IMR-90 (cell line): ENCODE measurements around the gene GPR183. TPM values are rescaled to one million over a fixed set of nuclear protein-coding genes. Genes with fewer than 3 reads are reported as not detected.

Experiments used
- ATAC-seq: fragments of 200-7000 bp; cut with Tn5 transposase; 2 replicates; pipeline ENCODE4 v1.9.1; 2020; ENCODE audit warnings: low read depth, mild to moderate bottlenecking, moderate library complexity
- BruUV-seq: library from RNA; stranded (reverse); fragments of 400-500 nt; replicated peaks from 2 replicates; lab custom pipeline; 2021; lab: Mats Ljungman, UMichigan
- CTCF ChIA-PET: fragments of 300-600 bp; formaldehyde crosslinking; extraction: SDS; loops from one replicate; lab custom pipeline; 2021; ENCODE audit warnings: antibody characterized with exemption; lab: Yijun Ruan, JAX
- POLR2A ChIA-PET: fragments of 300-600 bp; sonication (Branson Sonifier 250); formaldehyde crosslinking; loops from one replicate; lab custom pipeline; 2022; ENCODE audit warnings: antibody characterized with exemption; ENCODE audit not compliant: unreplicated experiment; lab: Charles Lee
- DNase-seq: peaks from one replicate; pipeline ENCODE4 v3.0.0; 2013
- H2AFZ ChIP-seq: replicated peaks from 2 replicates; pipeline ENCODE3; 2013; ENCODE audit warnings: low read length, mild to moderate bottlenecking; ENCODE audit not compliant: poor library complexity
- H2AK5ac ChIP-seq: 2 replicates; pipeline ENCODE4 v1.6.1; 2013; ENCODE audit warnings: low read depth, low read length, inconsistent platforms
- H2AK9ac ChIP-seq: replicated peaks from 2 replicates; pipeline ENCODE3; 2013; ENCODE audit warnings: mild to moderate bottlenecking, low read depth, low read length, moderate library complexity; ENCODE audit not compliant: poor library complexity
- H2BK120ac ChIP-seq: 2 replicates; pipeline ENCODE4 v1.6.1; 2013; ENCODE audit warnings: low read depth, low read length, inconsistent platforms
- H2BK15ac ChIP-seq: 3 replicates; pipeline ENCODE4 v1.6.1; 2013; ENCODE audit warnings: low read depth, low read length, inconsistent platforms
- H2BK20ac ChIP-seq: 2 replicates; pipeline ENCODE4 v1.6.1; 2013; ENCODE audit warnings: low read depth, mild to moderate bottlenecking, inconsistent platforms, low read length, moderate library complexity
- H2BK5ac ChIP-seq: 2 replicates; pipeline ENCODE4 v1.6.1; 2013; ENCODE audit warnings: mild to moderate bottlenecking, low read depth, low read length, inconsistent platforms; ENCODE audit not compliant: poor library complexity, severe bottlenecking
- H3K14ac ChIP-seq: replicated peaks from 2 replicates; pipeline ENCODE4 v1.6.1; 2013; ENCODE audit warnings: low read depth, low read length, inconsistent platforms
- H3K18ac ChIP-seq: 2 replicates; pipeline ENCODE4 v1.6.1; 2013; ENCODE audit warnings: low read depth, low read length, control low read depth
- H3K23ac ChIP-seq: 2 replicates; pipeline ENCODE4 v1.6.1; 2013; ENCODE audit warnings: low read depth, low read length, inconsistent platforms
- H3K27ac ChIP-seq: 2 replicates; pipeline ENCODE4 v1.5.1; 2013; ENCODE audit warnings: mild to moderate bottlenecking, control low read depth, low read length; ENCODE audit not compliant: insufficient read depth
- H3K27me3 ChIP-seq: 2 replicates; pipeline ENCODE4 v1.6.1; 2013; ENCODE audit warnings: low read length; ENCODE audit not compliant: control insufficient read depth, insufficient read depth
- H3K36me3 ChIP-seq: 2 replicates; pipeline ENCODE4 v1.6.1; 2013; ENCODE audit warnings: low read length, mixed read lengths; ENCODE audit not compliant: control insufficient read depth, insufficient read depth
- H3K4ac ChIP-seq: 2 replicates; pipeline ENCODE4 v1.6.1; 2013; ENCODE audit warnings: low read depth, low read length, inconsistent platforms
- H3K4me1 ChIP-seq: 2 replicates; pipeline ENCODE4 v1.6.1; 2013; ENCODE audit warnings: low read length, mixed read lengths; ENCODE audit not compliant: control insufficient read depth, insufficient read depth
- H3K4me2 ChIP-seq: 2 replicates; pipeline ENCODE4 v1.6.1; 2013; ENCODE audit warnings: low read depth, mild to moderate bottlenecking, control low read depth, low read length, moderate library complexity
- H3K4me3 ChIP-seq: 2 replicates; pipeline ENCODE4 v1.5.1; 2013; ENCODE audit warnings: low read depth, mild to moderate bottlenecking, control low read depth, low read length, moderate library complexity; ENCODE audit not compliant: insufficient read depth
- H3K56ac ChIP-seq: 2 replicates; pipeline ENCODE4 v1.6.1; 2013; ENCODE audit warnings: low read length, inconsistent platforms; ENCODE audit not compliant: insufficient read depth; ENCODE audit errors: extremely low read depth
- H3K79me1 ChIP-seq, 2 experiments: 2 replicates each; pipeline ENCODE4 v1.6.1; 2013; ENCODE audit warnings: low read length in 2 of 2, inconsistent platforms in 1 of 2, low read depth in 1 of 2
- H3K9ac ChIP-seq: 2 replicates; pipeline ENCODE4 v1.6.1; 2013; ENCODE audit warnings: low read depth, low read length, control low read depth
- H3K9me1 ChIP-seq: 2 replicates; pipeline ENCODE4 v1.6.1; 2013; ENCODE audit warnings: low read length, inconsistent platforms; ENCODE audit not compliant: insufficient read depth
- H3K9me3 ChIP-seq: 2 replicates; pipeline ENCODE4 v1.6.1; 2013; ENCODE audit warnings: low read length; ENCODE audit not compliant: control insufficient read depth, insufficient read depth
- H4K20me1 ChIP-seq: 2 replicates; pipeline ENCODE4 v1.6.1; 2013; ENCODE audit warnings: low read length, inconsistent platforms; ENCODE audit not compliant: insufficient read depth
- H4K5ac ChIP-seq: 2 replicates; pipeline ENCODE4 v1.6.1; 2013; ENCODE audit warnings: mild to moderate bottlenecking, low read depth, low read length, control low read depth
- H4K8ac ChIP-seq, 2 experiments: 2 replicates each; pipeline ENCODE4 v1.6.1; 2013; ENCODE audit warnings: low read depth in 2 of 2, low read length in 2 of 2, control low read depth in 1 of 2, inconsistent platforms in 1 of 2
- H4K91ac ChIP-seq: 2 replicates; pipeline ENCODE4 v1.6.1; 2013; ENCODE audit warnings: low read depth, low read length, inconsistent platforms; ENCODE audit not compliant: insufficient read depth
- BHLHE40 ChIP-seq: fragments of 150-350 bp; IDR thresholded peaks from 2 replicates; pipeline ENCODE4 v1.6.1; 2016; ENCODE audit warnings: mild to moderate bottlenecking, low read depth, low read length
- CEBPB ChIP-seq: IDR thresholded peaks from 2 replicates; pipeline ENCODE4 v1.6.1; 2012; ENCODE audit warnings: low read depth, low read length, improper control_type of control experiment
- CHD1 ChIP-seq: IDR thresholded peaks from 2 replicates; pipeline ENCODE4 v1.6.1; 2012; ENCODE audit warnings: low read depth, low read length, improper control_type of control experiment
- CTCF ChIP-seq: conservative IDR thresholded peaks from 2 replicates; pipeline ENCODE4 v1.5.1; 2012; ENCODE audit warnings: mild to moderate bottlenecking, low read depth, low read length, improper control_type of control experiment
- FOS ChIP-seq: fragments of 150-350 bp; IDR thresholded peaks from 2 replicates; pipeline ENCODE4 v1.6.1; 2016; ENCODE audit warnings: low read depth, low read length
- MAFK ChIP-seq: IDR thresholded peaks from 2 replicates; pipeline ENCODE4 v1.6.1; 2012; ENCODE audit warnings: low read depth, low read length, improper control_type of control experiment
- MAZ ChIP-seq: IDR thresholded peaks from 2 replicates; pipeline ENCODE4 v1.6.1; 2012; ENCODE audit warnings: low read depth, mild to moderate bottlenecking, low read length, improper control_type of control experiment, moderate library complexity, borderline replicate concordance
- MXI1 ChIP-seq: IDR thresholded peaks from 2 replicates; pipeline ENCODE4 v1.6.1; 2012; ENCODE audit warnings: low read depth, mild to moderate bottlenecking, low read length, moderate library complexity, borderline replicate concordance
- NFE2L2 ChIP-seq: fragments of 150-350 bp; IDR thresholded peaks from 2 replicates; pipeline ENCODE4 v1.6.1; 2016; ENCODE audit warnings: low read depth, mild to moderate bottlenecking, low read length
- POLR2A ChIP-seq: IDR thresholded peaks from 2 replicates; pipeline ENCODE4 v1.6.1; 2012; ENCODE audit warnings: mild to moderate bottlenecking, low read depth, low read length
- RAD21 ChIP-seq: IDR thresholded peaks from 2 replicates; pipeline ENCODE4 v1.6.1; 2012; ENCODE audit warnings: low read length, improper control_type of control experiment
- RCOR1 ChIP-seq: IDR thresholded peaks from 2 replicates; pipeline ENCODE4 v1.6.1; 2012; ENCODE audit warnings: mild to moderate bottlenecking, low read length, improper control_type of control experiment; ENCODE audit not compliant: insufficient replicate concordance
- RFX5 ChIP-seq: IDR thresholded peaks from 2 replicates; pipeline ENCODE4 v1.8.0; 2012; ENCODE audit warnings: low read depth, mild to moderate bottlenecking, low read length, moderate library complexity
- SMC3 ChIP-seq: fragments of 150-350 bp; IDR thresholded peaks from 2 replicates; pipeline ENCODE4 v1.6.1; 2016; ENCODE audit warnings: low read depth, mild to moderate bottlenecking, antibody characterized with exemption, low read length, moderate library complexity
- USF2 ChIP-seq: fragments of 150-350 bp; IDR thresholded peaks from 2 replicates; pipeline ENCODE4 v1.6.1; 2017; ENCODE audit warnings: mild to moderate bottlenecking, antibody characterized with exemption, low read length, low read depth
- WGBS, 2 experiments: methylation state at CpG; one replicate each; pipeline versions ENCODE4 v1.1.5 to v1.1.7; 2013; ENCODE audit warnings: missing lambda C conversion rate in 2 of 2; ENCODE audit not compliant: insufficient read length in 1 of 2; ENCODE audit errors: extremely low coverage in 2 of 2; 5-methylcytosine and 5-hydroxymethylcytosine counted together
- dilution Hi-C: fragments of 300-500 bp; cut with HindIII; formaldehyde crosslinking; loops from one replicate; pipeline ENCODE4 v1.14.3; 2018; ENCODE audit warnings: low sequenced_read_pairs; ENCODE audit not compliant: unreplicated experiment
- in situ Hi-C: fragments of 300-500 bp; cut with MboI; formaldehyde crosslinking; loops from 3 replicates; pipeline ENCODE4 v1.14.3; 2019; ENCODE audit warnings: low sequenced_read_pairs, inconsistent platforms, mixed read lengths
- intact Hi-C: fragments of 100-400 bp; cut with micrococcal nuclease; formaldehyde crosslinking; loops from 2 replicates; pipeline ENCODE4 v1.10.0; 2022
- polyA plus RNA-seq, 3 experiments: library from polyadenylated mRNA; depleted of rRNA; stranded (reverse); fragments of >200 nt; gene quantifications; 2 replicates each; pipeline ENCODE4 v1.2.3, GENCODE V29; 2012; ENCODE audit warnings: low replicate concordance in 1 of 3
- total RNA-seq: library from RNA; depleted of rRNA; stranded (reverse); fragments of >200 nt; gene quantifications from 2 replicates; pipeline ENCODE4 v1.2.3, GENCODE V29; 2012
- TF ChIP-seq, protein P1 (sequence below): fragments of 150-350 bp; IDR thresholded peaks from 2 replicates; pipeline ENCODE4 v1.6.1; 2016; ENCODE audit warnings: low read depth, mild to moderate bottlenecking, low read length, moderate library complexity, borderline replicate concordance

GPR183 gene
- total and polyA plus RNA-seq, 2 of the 4 experiments (the other 2 are of a cell fraction) = 0.18 to 0.31 TPM

DNA sequence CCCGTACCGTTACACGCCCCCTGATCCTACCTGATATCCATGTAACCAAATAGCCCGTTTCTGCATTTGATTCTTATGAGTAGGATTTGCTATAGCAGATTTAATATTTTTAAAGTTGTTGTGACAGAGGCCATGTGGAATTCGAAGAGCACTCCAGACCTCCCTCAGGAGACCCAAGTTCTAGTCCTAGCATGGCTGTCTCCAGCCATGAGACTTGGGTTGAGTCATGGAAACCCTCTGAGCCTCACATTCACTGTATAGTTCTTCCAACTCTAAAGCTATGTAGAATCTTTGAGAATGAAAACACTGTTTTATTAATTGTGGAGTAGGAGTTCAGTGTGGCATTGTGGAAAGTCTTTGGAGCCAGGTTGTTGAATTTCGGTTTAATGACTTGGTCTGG, 8.0 kb upstream of the GPR183 start:
- H4K20me1 ChIP-seq = peaks cover 21% of the 10 kb centered on the region
- no peak overlapping the region for H3K56ac ChIP-seq
- ATAC-seq (no peak), DNase-seq (no peak)
- peaks cover 16% of the 10 kb centered on the region for H3K9me1 ChIP-seq
- no peak overlapping the region for H2AFZ ChIP-seq
- no peak overlapping the region for H2AK5ac ChIP-seq
- no peak overlapping the region for H4K8ac ChIP-seq
- no peak overlapping the region for H3K23ac ChIP-seq
- no peak overlapping the region for H3K14ac ChIP-seq
- H3K4me1 ChIP-seq = peaks cover 13% of the 10 kb centered on the region
- no peak overlapping the region for H4K5ac ChIP-seq
- WGBS, 2 experiments = 100% methylated on average over 3 of the region's 6 CpGs; no CpG with 5 or more reads in 1 of the 2 experiments
- intact Hi-C loops (no loop called here), dilution Hi-C loops (no loop called here), in situ Hi-C loops (no loop called here)
- ChIA-PET CTCF (no interaction called here), POLR2A (no interaction called here)
- H3K27me3 ChIP-seq = no peaks in the 10 kb centered on the region
- no peak overlapping the region for H3K4me2 ChIP-seq
- H3K36me3 ChIP-seq = peaks cover 11% of the 10 kb centered on the region
- H3K9me3 ChIP-seq = no peaks in the 10 kb centered on the region
- BruUV-seq = no TSS peak
- H2BK120ac ChIP-seq = no peak overlapping the region
- H2BK5ac ChIP-seq = no peak overlapping the region
- no peak overlapping the region for H3K4ac ChIP-seq
- no peak overlapping the region for H3K18ac ChIP-seq
- no peak overlapping the region for H3K27ac ChIP-seq
- H2BK15ac ChIP-seq = no peak overlapping the region
- no peak overlapping the region for H4K91ac ChIP-seq
- H2AK9ac ChIP-seq = no peak overlapping the region
- no peak for TF ChIP-seq RFX5
- TF ChIP-seq, protein P1, sequence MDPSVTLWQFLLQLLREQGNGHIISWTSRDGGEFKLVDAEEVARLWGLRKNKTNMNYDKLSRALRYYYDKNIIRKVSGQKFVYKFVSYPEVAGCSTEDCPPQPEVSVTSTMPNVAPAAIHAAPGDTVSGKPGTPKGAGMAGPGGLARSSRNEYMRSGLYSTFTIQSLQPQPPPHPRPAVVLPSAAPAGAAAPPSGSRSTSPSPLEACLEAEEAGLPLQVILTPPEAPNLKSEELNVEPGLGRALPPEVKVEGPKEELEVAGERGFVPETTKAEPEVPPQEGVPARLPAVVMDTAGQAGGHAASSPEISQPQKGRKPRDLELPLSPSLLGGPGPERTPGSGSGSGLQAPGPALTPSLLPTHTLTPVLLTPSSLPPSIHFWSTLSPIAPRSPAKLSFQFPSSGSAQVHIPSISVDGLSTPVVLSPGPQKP = no peak
- no peak for TF ChIP-seq MAZ
- no peak for TF ChIP-seq RCOR1
- no peak for TF ChIP-seq POLR2A
- TF ChIP-seq FOS = no peak
- TF ChIP-seq BHLHE40 = no peak
- no peak for TF ChIP-seq NFE2L2
- no peak for TF ChIP-seq MAFK
- no peak for TF ChIP-seq USF2
- TF ChIP-seq MXI1 = no peak
- no peak for TF ChIP-seq CTCF
- no peak for TF ChIP-seq RAD21
- TF ChIP-seq CEBPB = no peak
- no peak for TF ChIP-seq CHD1
- no peak for TF ChIP-seq SMC3
- H3K9ac ChIP-seq = no peak overlapping the region
- H3K4me3 ChIP-seq = no peak overlapping the region
- peaks cover 16 to 20% of the 10 kb centered on the region in 2 experiments for H3K79me1 ChIP-seq
- H2BK20ac ChIP-seq = no peak overlapping the region
